Stimulated activated naive CD8-positive, alpha-beta T cell treated with anti-CD3 and anti-CD28 coated beads, Interleukin-15, Interleukin-2, amounts not matched to agents 100 ng/mL and 50 ng/mL, for 24 hours (primary cell): ENCODE data around the gene SLC29A2.
"Not testable (repeated sequence)": the region's sequence is repeated elsewhere in the genome, so short reads cannot be mapped to it uniquely, and the experiment has no call there.

Source experiments
- H3K27ac Mint-ChIP-seq: one replicate; pipeline ENCODE4 v1.8.0; 2021; ENCODE audit warnings: mild to moderate bottlenecking, mixed read lengths
- H3K27me3 Mint-ChIP-seq: one replicate; pipeline ENCODE4 v1.8.0; 2021; ENCODE audit warnings: mixed read lengths
- H3K36me3 Mint-ChIP-seq: one replicate; pipeline ENCODE4 v1.8.0; 2021; ENCODE audit warnings: low read depth, mixed read lengths
- H3K4me1 Mint-ChIP-seq: one replicate; pipeline ENCODE4 v1.8.0; 2021; ENCODE audit warnings: low read depth, mixed read lengths
- H3K4me3 Mint-ChIP-seq: one replicate; pipeline ENCODE4 v1.8.0; 2021; ENCODE audit warnings: mild to moderate bottlenecking, mixed read lengths
- H3K9me3 Mint-ChIP-seq: one replicate; pipeline ENCODE4 v1.8.0; 2021; ENCODE audit warnings: mixed read lengths

Gene SLC29A2

GRCh38 chr11:66366844-66367477, 4.6 kb downstream of the SLC29A2 start:
- Mint-ChIP-seq H3K36me3 (peaks cover 8% of the 10 kb centered on the region), H3K4me3 (no peak overlapping the region), H3K4me1 (peaks cover 12% of the 10 kb centered on the region), H3K27ac (no peak overlapping the region), H3K27me3 (no peaks in the 10 kb centered on the region), H3K9me3 (no peaks in the 10 kb centered on the region)

GRCh38 chr11:66365711-66366619, 5.6 kb downstream of the SLC29A2 start:
- Mint-ChIP-seq H3K4me1 (peaks cover 11% of the 10 kb centered on the region), H3K4me3 (no peak overlapping the region)

GRCh38 chr11:66365166-66365565, 6.4 kb downstream of the SLC29A2 start:
- Mint-ChIP-seq H3K36me3 (peaks cover 8% of the 10 kb centered on the region), H3K27ac (no peak overlapping the region), H3K9me3 (no peaks in the 10 kb centered on the region), H3K4me3 (no peak overlapping the region), H3K27me3 (no peaks in the 10 kb centered on the region), H3K4me1 (peaks cover 6% of the 10 kb centered on the region)

More at GRCh38 chr11:66365711-66366619, 5.6 kb downstream of the SLC29A2 start:
- H3K36me3 Mint-ChIP-seq, result peaks cover 8% of the 10 kb centered on the region
- H3K27ac Mint-ChIP-seq, result no peak overlapping the region
- H3K9me3 Mint-ChIP-seq, result no peaks in the 10 kb centered on the region
- H3K27me3 Mint-ChIP-seq, result no peaks in the 10 kb centered on the region

GRCh38 chr11:66363805-66364535, 7.6 kb downstream of the SLC29A2 start:
- Mint-ChIP-seq H3K36me3 (peaks cover 8% of the 10 kb centered on the region), H3K4me3 (no peak overlapping the region), H3K27ac (no peak overlapping the region), H3K9me3 (no peaks in the 10 kb centered on the region), H3K4me1 (no peaks in the 10 kb centered on the region), H3K27me3 (no peaks in the 10 kb centered on the region)

GRCh38 chr11:66363187-66363601, 8.4 kb downstream of the SLC29A2 start:
- no peak overlapping the region for H3K27ac Mint-ChIP-seq
- H3K4me3 Mint-ChIP-seq, result no peak overlapping the region
- H3K4me1 Mint-ChIP-seq, result no peaks in the 10 kb centered on the region
- H3K27me3 Mint-ChIP-seq, result no peaks in the 10 kb centered on the region
- H3K36me3 Mint-ChIP-seq, result peaks cover 8% of the 10 kb centered on the region
- H3K9me3 Mint-ChIP-seq, result no peaks in the 10 kb centered on the region

- Mint-ChIP-seq H3K36me3 (peaks cover 4% of the 10 kb centered on the region), H3K27ac (no peak overlapping the region), H3K4me3 (no peak overlapping the region), H3K4me1 (no peaks in the 10 kb centered on the region), H3K9me3 (no peaks in the 10 kb centered on the region), H3K27me3 (no peaks in the 10 kb centered on the region)
Measured at GRCh38 chr11:66362481-66363147, 8.9 kb downstream of the SLC29A2 start.

GRCh38 chr11:66361502-66361941, 10.0 kb downstream of the SLC29A2 start:
- no peaks in the 10 kb centered on the region for H3K27me3 Mint-ChIP-seq
- peaks cover 4% of the 10 kb centered on the region for H3K36me3 Mint-ChIP-seq
- no peaks in the 10 kb centered on the region for H3K9me3 Mint-ChIP-seq
- H3K4me1 Mint-ChIP-seq, result no peaks in the 10 kb centered on the region
- H3K4me3 Mint-ChIP-seq, result no peak overlapping the region
- H3K27ac Mint-ChIP-seq, result peak overlapping the region; percentile 19

GRCh38 chr11:66360406-66361073, 11.0 kb downstream of the SLC29A2 start:
- Mint-ChIP-seq H3K27ac (no peak overlapping the region), H3K9me3 (no peaks in the 10 kb centered on the region), H3K27me3 (no peaks in the 10 kb centered on the region), H3K36me3 (peaks cover 4% of the 10 kb centered on the region), H3K4me3 (no peak overlapping the region), H3K4me1 (no peaks in the 10 kb centered on the region)

- no peak overlapping the region for H3K27ac Mint-ChIP-seq
Measured at GRCh38 chr11:66359662-66360087, 11.9 kb downstream of the SLC29A2 start.

GRCh38 chr11:66350560-66351235, 20.9 kb downstream of the SLC29A2 start:
- not testable (repeated sequence) for H3K27ac Mint-ChIP-seq, H3K4me3 Mint-ChIP-seq, H3K27me3 Mint-ChIP-seq, H3K36me3 Mint-ChIP-seq, H3K9me3 Mint-ChIP-seq
- peaks cover 20% of the 10 kb centered on the region for H3K4me1 Mint-ChIP-seq

More at GRCh38 chr11:66359662-66360087, 11.9 kb downstream of the SLC29A2 start:
- Mint-ChIP-seq H3K36me3 (peaks cover 4% of the 10 kb centered on the region), H3K4me3 (no peak overlapping the region), H3K27me3 (no peaks in the 10 kb centered on the region), H3K9me3 (no peaks in the 10 kb centered on the region), H3K4me1 (no peaks in the 10 kb centered on the region)

- H3K36me3 Mint-ChIP-seq, result peaks cover 8% of the 10 kb centered on the region
- no peaks in the 10 kb centered on the region for H3K9me3 Mint-ChIP-seq
- no peak overlapping the region for H3K27ac Mint-ChIP-seq
- H3K4me3 Mint-ChIP-seq, result no peak overlapping the region
- peaks cover 4% of the 10 kb centered on the region for H3K27me3 Mint-ChIP-seq
- peaks cover 36% of the 10 kb centered on the region for H3K4me1 Mint-ChIP-seq
Measured at GRCh38 chr11:66349084-66349386, 22.5 kb downstream of the SLC29A2 start.

GRCh38 chr11:66347425-66348276, 23.9 kb downstream of the SLC29A2 start, which contains the start of gene B4GAT1:
TSS of gene B4GAT1 (minus strand) at chr11:66347629. CDS start at chr11:66347545, 84 bp downstream.
- Mint-ChIP-seq H3K4me1 (peaks cover 48% of the 10 kb centered on the region), H3K4me3 (peak within 1 kb of the TSS; percentile 94), H3K9me3 (no peaks in the 10 kb centered on the region), H3K27me3 (peaks cover 4% of the 10 kb centered on the region), H3K27ac (peak within 1 kb of the TSS; percentile 100), H3K36me3 (peaks cover 10% of the 10 kb centered on the region)
